HG03159 (cell line): ENCODE measurements around the gene CYP17A1.

ENCODE experiments used
- ATAC-seq: cut with Tn5 transposase; IDR thresholded peaks from one replicate; pipeline ENCODE4 v1.9.1; 2021; ENCODE audit warnings: mild to moderate bottlenecking, moderate library complexity; ENCODE audit not compliant: unreplicated experiment

CYP17A1 gene

GRCh38 chr10:102811346-102811745 is 25.9 kb downstream of the CYP17A1 start:
- ATAC-seq, result no peak

- no peak for ATAC-seq
Measured at GRCh38 chr10:102808380-102808779, 28.8 kb downstream of the CYP17A1 start.

GRCh38 chr10:102804382-102805055 is 32.7 kb downstream of the CYP17A1 start:
- ATAC-seq, result no peak

- ATAC-seq, result no peak
Measured at GRCh38 chr10:102802920-102803534, 34.2 kb downstream of the CYP17A1 start.

- no peak for ATAC-seq
Measured at GRCh38 chr10:102801978-102802377, 35.2 kb downstream of the CYP17A1 start.

- no peak for ATAC-seq
Measured at GRCh38 chr10:102801496-102801895, 35.7 kb downstream of the CYP17A1 start.

- ATAC-seq, result no peak
Measured at GRCh38 chr10:102800611-102801335, 36.4 kb downstream of the CYP17A1 start.

- ATAC-seq, result no peak
Measured at GRCh38 chr10:102799691-102800471, 37.3 kb downstream of the CYP17A1 start.

GRCh38 chr10:102796407-102797176 is 40.6 kb downstream of the CYP17A1 start:
- ATAC-seq, result peak; percentile 99

GRCh38 chr10:102795453-102796406 is 41.5 kb downstream of the CYP17A1 start:
- ATAC-seq, result peak; percentile 41

- ATAC-seq, result no peak
Measured at GRCh38 chr10:102791754-102792395, 45.3 kb downstream of the CYP17A1 start.

GRCh38 chr10:102785818-102786217 is 51.4 kb downstream of the CYP17A1 start:
- no peak for ATAC-seq

- ATAC-seq, result no peak
Measured at GRCh38 chr10:102783568-102783967, 53.6 kb downstream of the CYP17A1 start.

GRCh38 chr10:102782673-102783551 is 54.3 kb downstream of the CYP17A1 start:
- ATAC-seq, result no peak

- ATAC-seq, result no peak
Measured at GRCh38 chr10:102781921-102782557, 55.2 kb downstream of the CYP17A1 start.

- no peak for ATAC-seq
Measured at GRCh38 chr10:102781090-102781920, 55.9 kb downstream of the CYP17A1 start.
